Heart left ventricle (tissue), 13 donors: ENCODE data around the gene TRIM15.
A peak's percentile ranks its signal among the peaks of the same experiment; 100 is the strongest.

ENCODE experiments used
- CTCF ChIP-seq, 12 donors: fragments of 200-600 bp; sonication (generic) in 4 of 12; IDR thresholded peaks; one replicate each; pipeline versions ENCODE4 v1.5.0 to v1.8.0; 2018 to 2022; ENCODE audit warnings: antibody characterized with exemption in 12 of 12, mild to moderate bottlenecking in 5 of 12
- POLR2A ChIP-seq, 2 donors: fragments of 450-650 bp; IDR thresholded peaks; one replicate each; pipeline ENCODE4 v1.6.1; 2017; ENCODE audit warnings: antibody characterized with exemption in 2 of 2, mild to moderate bottlenecking in 2 of 2, moderate library complexity in 2 of 2
- donor health status: ischemic (EF 13 %, LVEDD 7.1; RV severe dilation, severe dysfunction).
- donor health status: DM: no; HTN: yes; CAD: no.
- donor health status: DM: no; HTN: no; CAD: no.
- donor health status: ischemic (EF 25% LVEDD 6.9; RV normal size, moderate dysfunction).
- donor health status: ischemic (EF 25% LVEDD 5.7; RV mildly dilated, moderate dysfunction).
- donor health status: ischemic (EF 35%, LVEDD 5.7; RV mildly dilated, moderate dysfunction).
- donor health status: nonischemic (EF 11% LVEDD 7.7; RV severe dilation, severe dysfunction).
- donor health status: DM: yes; HTN: yes; CAD: no.
- donor health status: PGD.
- donor health status: ischemic (EF 29% LVEDD 5.4; RV normal size, mild dysfunction).
- donor health status: nonischemic (EF 23%, LVEDD 6.1; RV moderate dilation, normal function).

DNA sequence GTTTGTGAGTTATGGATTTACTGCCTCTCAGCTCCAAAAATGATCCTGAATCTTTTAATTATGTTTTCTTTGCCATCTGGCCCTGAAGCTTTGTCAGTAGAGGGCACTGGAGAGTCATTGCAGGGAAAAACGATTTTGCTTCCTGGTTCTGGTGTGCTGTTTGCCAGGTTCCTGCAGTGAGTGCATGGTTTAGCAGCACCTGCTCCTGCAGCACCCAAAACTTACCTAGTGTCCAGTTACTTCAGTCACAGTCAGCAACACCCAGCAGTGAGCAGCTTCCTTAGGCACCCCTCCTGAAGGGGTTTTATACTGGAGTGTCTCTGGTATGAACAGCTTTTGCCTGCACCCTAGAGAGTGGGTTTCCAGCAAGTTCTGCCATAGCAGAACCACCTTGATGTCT lies 55.9 kb downstream of the TRIM15 start:
- TF ChIP-seq CTCF (IDR thresholded peaks at IDR 0.05) (peak; percentile 62 to 84 (median 76)), POLR2A (IDR thresholded peaks at IDR 0.05) (no peak)
